ENCODE results near the gene PGR.

DNA sequence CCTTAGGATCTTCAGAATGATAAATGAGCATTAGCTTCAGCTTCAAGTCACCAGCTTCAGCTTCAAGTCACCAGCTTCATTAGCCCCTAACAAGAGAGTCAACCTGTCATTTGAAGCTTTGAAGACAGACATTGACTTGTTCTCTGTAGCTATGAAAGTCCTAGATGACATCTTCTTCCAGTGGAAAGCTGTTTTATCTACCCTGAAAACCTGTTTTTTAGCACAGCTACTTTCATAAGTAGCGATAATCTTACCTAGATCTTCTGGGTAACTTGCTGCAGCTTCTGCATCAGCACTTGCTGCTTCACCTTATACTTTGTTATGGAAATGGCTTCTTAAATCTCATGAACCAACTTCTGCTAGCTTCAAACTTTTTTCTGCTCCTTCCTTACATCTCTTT is 85.7 kb downstream of the PGR start:
- TF ChIP-seq POLR2A (IDR thresholded peaks at IDR 0.05): no peak
- TF ChIP-seq, protein P1, sequence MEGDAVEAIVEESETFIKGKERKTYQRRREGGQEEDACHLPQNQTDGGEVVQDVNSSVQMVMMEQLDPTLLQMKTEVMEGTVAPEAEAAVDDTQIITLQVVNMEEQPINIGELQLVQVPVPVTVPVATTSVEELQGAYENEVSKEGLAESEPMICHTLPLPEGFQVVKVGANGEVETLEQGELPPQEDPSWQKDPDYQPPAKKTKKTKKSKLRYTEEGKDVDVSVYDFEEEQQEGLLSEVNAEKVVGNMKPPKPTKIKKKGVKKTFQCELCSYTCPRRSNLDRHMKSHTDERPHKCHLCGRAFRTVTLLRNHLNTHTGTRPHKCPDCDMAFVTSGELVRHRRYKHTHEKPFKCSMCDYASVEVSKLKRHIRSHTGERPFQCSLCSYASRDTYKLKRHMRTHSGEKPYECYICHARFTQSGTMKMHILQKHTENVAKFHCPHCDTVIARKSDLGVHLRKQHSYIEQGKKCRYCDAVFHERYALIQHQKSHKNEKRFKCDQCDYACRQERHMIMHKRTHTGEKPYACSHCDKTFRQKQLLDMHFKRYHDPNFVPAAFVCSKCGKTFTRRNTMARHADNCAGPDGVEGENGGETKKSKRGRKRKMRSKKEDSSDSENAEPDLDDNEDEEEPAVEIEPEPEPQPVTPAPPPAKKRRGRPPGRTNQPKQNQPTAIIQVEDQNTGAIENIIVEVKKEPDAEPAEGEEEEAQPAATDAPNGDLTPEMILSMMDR (IDR thresholded peaks at IDR 0.05): no peak
